Gastroesophageal sphincter (tissue), 3 donors: ENCODE data around the gene RNF180.

Experiments
- CTCF ChIP-seq, 4 experiments: fragments of 200-600 bp in 2 of 4; fragments of 450-650 bp in 2 of 4; sonication (generic) in 1 of 4; IDR thresholded peaks; one replicate each; pipeline ENCODE4 v1.5.1; 2017 to 2019; ENCODE audit warnings: antibody characterized with exemption in 4 of 4, mild to moderate bottlenecking in 2 of 4, moderate library complexity in 2 of 4
- EP300 ChIP-seq: sonication (generic); formaldehyde crosslinking; IDR thresholded peaks from one replicate; pipeline ENCODE4 v1.6.1; 2017; ENCODE audit warnings: antibody characterized with exemption, mild to moderate bottlenecking
- POLR2A ChIP-seq, 2 donors: fragments of 450-650 bp; IDR thresholded peaks; one replicate each; pipeline ENCODE4 v1.6.1; 2017; ENCODE audit warnings: antibody characterized with exemption in 2 of 2, mild to moderate bottlenecking in 2 of 2, moderate library complexity in 1 of 2
- POLR2AphosphoS5 ChIP-seq: sonication (generic); formaldehyde crosslinking; IDR thresholded peaks from one replicate; pipeline ENCODE4 v1.6.1; 2017; ENCODE audit warnings: antibody characterized with exemption

- TF ChIP-seq CTCF (IDR thresholded peaks at IDR 0.05), result no peak
- TF ChIP-seq POLR2A (IDR thresholded peaks at IDR 0.05), result no peak
- no peak for TF ChIP-seq POLR2AphosphoS5
- TF ChIP-seq EP300, result no peak
Measured at GRCh38 chr5:64312491-64312890, 146.8 kb downstream of the RNF180 start.
